Natural killer cell (primary cell): ENCODE results near the gene SAG. TPM values are rescaled to one million over a fixed set of nuclear protein-coding genes. Genes with fewer than 3 reads are reported as not detected.

Experiments used
- ATAC-seq, 3 donors: fragments of 150-1000 bp in 2 of 3; fragments of 200-7000 bp in 1 of 3; cut with Tn5 transposase; 1 replicate in 1 of 3; 2 replicates in 2 of 3; pipeline ENCODE4 v1.10.0; 2021; ENCODE audit warnings: mild to moderate bottlenecking in 2 of 3, moderate library complexity in 2 of 3
- DNase-seq, 2 donors: peaks; one replicate each; pipeline versions ENCODE4 v3.0.0 to v3.0.0-alpha.2; 2013 to 2021; ENCODE audit warnings: mixed read lengths in 1 of 2
- H3K27ac ChIP-seq: one replicate; pipeline ENCODE4 v1.5.1; 2013; ENCODE audit warnings: mild to moderate bottlenecking, low read length
- H3K27me3 ChIP-seq: one replicate; pipeline ENCODE4 v1.6.1; 2013; ENCODE audit warnings: low read length; ENCODE audit not compliant: control insufficient read depth, insufficient read depth
- H3K36me3 ChIP-seq: one replicate; pipeline ENCODE4 v1.6.1; 2013; ENCODE audit warnings: low read length; ENCODE audit not compliant: control insufficient read depth, insufficient read depth
- H3K4me1 ChIP-seq: one replicate; pipeline ENCODE4 v1.6.1; 2013; ENCODE audit warnings: low read length; ENCODE audit not compliant: control insufficient read depth, insufficient read depth
- H3K4me3 ChIP-seq: one replicate; pipeline ENCODE4 v1.5.1; 2013; ENCODE audit warnings: low read length
- H3K9me3 ChIP-seq: one replicate; pipeline ENCODE4 v1.6.1; 2013; ENCODE audit warnings: low read length; ENCODE audit not compliant: control insufficient read depth, insufficient read depth
- H3K27ac Mint-ChIP-seq, 2 donors: one replicate each; pipeline ENCODE4 v1.8.0; 2022; ENCODE audit warnings: mild to moderate bottlenecking in 2 of 2, mixed read lengths in 2 of 2, moderate library complexity in 1 of 2
- H3K27me3 Mint-ChIP-seq, 2 donors: one replicate each; pipeline ENCODE4 v1.8.0; 2022; ENCODE audit warnings: low read depth in 2 of 2, mixed read lengths in 2 of 2
- H3K36me3 Mint-ChIP-seq: one replicate; pipeline ENCODE4 v1.8.0; 2022; ENCODE audit warnings: mixed read lengths
- H3K4me1 Mint-ChIP-seq, 2 donors: one replicate each; pipeline ENCODE4 v1.8.0; 2022; ENCODE audit warnings: mixed read lengths in 2 of 2
- H3K4me3 Mint-ChIP-seq: one replicate; pipeline ENCODE4 v1.8.0; 2022; ENCODE audit warnings: mild to moderate bottlenecking, moderate library complexity, mixed read lengths
- H3K9me3 Mint-ChIP-seq, 2 donors: one replicate each; pipeline ENCODE4 v1.8.0; 2022; ENCODE audit warnings: mixed read lengths in 2 of 2
- CTCF ChIP-seq: fragments of 200-600 bp; IDR thresholded peaks from one replicate; pipeline ENCODE4 v1.8.0; 2022; ENCODE audit warnings: antibody characterized with exemption
- WGBS: methylation state at CpG from one replicate; pipeline ENCODE4 v1.1.7; 2013; ENCODE audit warnings: missing lambda C conversion rate; ENCODE audit not compliant: insufficient coverage; 5-methylcytosine and 5-hydroxymethylcytosine counted together
- intact Hi-C: fragments of 100-400 bp; cut with micrococcal nuclease; formaldehyde crosslinking; loops from one replicate; pipeline ENCODE4 v1.14.2; 2022
- total RNA-seq, 4 donors: library from RNA; stranded (reverse); fragments of 120-200 nt in 1 of 4; gene quantifications; one replicate each; pipeline versions ENCODE4 v1.2.3 to v1.2.4, GENCODE V29; 2013 to 2022

The SAG gene
- total RNA-seq, 3 donors from 2014 or later (not counting 1 experiment from before 2014, with no cell fraction given), result 0.11 to 0.33 (median 0.12) TPM

- no peak overlapping the region for H3K4me3 ChIP-seq
- Mint-ChIP-seq H3K4me1 (peaks cover 38 to 68% of the 10 kb centered on the region in 2 donors), H3K36me3 (no peaks in the 10 kb centered on the region), H3K27me3 (peaks cover 0 to 2% of the 10 kb centered on the region in 2 donors), H3K4me3 (peak overlapping the region; percentile 38), H3K27ac (no peak overlapping the region), H3K9me3 (no peaks in the 10 kb centered on the region)
- H3K36me3 ChIP-seq, result no peaks in the 10 kb centered on the region
- H3K4me1 ChIP-seq, result peaks cover 66% of the 10 kb centered on the region
- no peaks in the 10 kb centered on the region for H3K27me3 ChIP-seq
- intact Hi-C loops, result no loop called here
- no peaks in the 10 kb centered on the region for H3K9me3 ChIP-seq
- ATAC-seq (no peak), DNase-seq (no peak)
- TF ChIP-seq CTCF, result no peak
- no peak overlapping the region for H3K27ac ChIP-seq
- 98% methylated on average over 25 of the region's 25 CpGs for WGBS
These were observed 44.7 kb downstream of the SAG start for GRCh38 chr2:233352141-233352842.

GRCh38 chr2:233353101-233353768, 45.6 kb downstream of the SAG start:
- Histone ChIP-seq H3K4me1 (peaks cover 68% of the 10 kb centered on the region), H3K36me3 (no peaks in the 10 kb centered on the region), H3K27me3 (no peaks in the 10 kb centered on the region), H3K27ac (peak overlapping the region; percentile 57), H3K9me3 (no peaks in the 10 kb centered on the region), H3K4me3 (peak overlapping the region; percentile 33)
- intact Hi-C loops, result no loop called here
- whole genome bisulfite sequencing, result 73% methylated on average over 22 of the region's 22 CpGs
- H3K4me1 Mint-ChIP-seq, result peaks cover 48 to 68% of the 10 kb centered on the region in 2 donors
- no peaks in the 10 kb centered on the region for H3K9me3 Mint-ChIP-seq
- H3K36me3 Mint-ChIP-seq, result no peaks in the 10 kb centered on the region
- TF ChIP-seq CTCF, result no peak
- H3K27ac Mint-ChIP-seq, result peak overlapping the region; percentile 72 to 79
- no peaks in the 10 kb centered on the region for H3K27me3 Mint-ChIP-seq
- DNase-seq (no peak), ATAC-seq (no peak)
- H3K4me3 Mint-ChIP-seq, result peak overlapping the region; percentile 91

GRCh38 chr2:233353769-233354499, 46.3 kb downstream of the SAG start, which contains the start of gene DGKD:
DGKD (plus strand) TSS chr2:233354494; CDS start chr2:233354519, 25 bp downstream.
- Histone ChIP-seq H3K36me3 (no peaks in the 10 kb centered on the region), H3K4me3 (peak within 1 kb of the TSS; percentile 85), H3K9me3 (no peaks in the 10 kb centered on the region), H3K4me1 (peaks cover 61% of the 10 kb centered on the region), H3K27ac (peak within 1 kb of the TSS; percentile 89), H3K27me3 (no peaks in the 10 kb centered on the region)
- no peaks in the 10 kb centered on the region for H3K9me3 Mint-ChIP-seq
- intact Hi-C loops, result no loop called here
- WGBS, result 4% methylated on average over 56 of the region's 56 CpGs
- peaks cover 55 to 70% of the 10 kb centered on the region in 2 donors for H3K4me1 Mint-ChIP-seq
- H3K27me3 Mint-ChIP-seq, result no peaks in the 10 kb centered on the region
- H3K4me3 Mint-ChIP-seq, result peak within 1 kb of the TSS; percentile 91
- TF ChIP-seq CTCF, result no peak
- no peaks in the 10 kb centered on the region for H3K36me3 Mint-ChIP-seq
- peak; percentile 68 to 86 for DNase-seq
- H3K27ac Mint-ChIP-seq, result peak within 1 kb of the TSS; percentile 86 to 93
- ATAC-seq, result peak; percentile 79 to 95 (median 85)
